SK-N-DZ (cell line): Measurements from ENCODE around the gene TAF1B.
A peak's percentile ranks its signal among the peaks of the same experiment; 100 is the strongest.

Source experiments
- DNase-seq: peaks from one replicate; pipeline ENCODE4 v3.0.0-alpha.2; 2015; ENCODE audit warnings: low spot score

TAF1B gene

GRCh38 chr2:9939587-9940485, 96.6 kb downstream of the TAF1B start:
- DNase-seq = no peak

GRCh38 chr2:9941196-9941995, 98.1 kb downstream of the TAF1B start:
- DNase-seq = no peak

- no peak for DNase-seq
Observed at GRCh38 chr2:9941996-9942390, 98.7 kb downstream of the TAF1B start.

GRCh38 chr2:9944330-9944758, 101.1 kb downstream of the TAF1B start:
- DNase-seq = no peak

- no peak for DNase-seq
Observed at GRCh38 chr2:9945596-9945995, 102.3 kb downstream of the TAF1B start.

GRCh38 chr2:9946076-9946475, 102.8 kb downstream of the TAF1B start:
- DNase-seq = no peak

- DNase-seq = no peak
Observed at GRCh38 chr2:9946818-9947217, 103.5 kb downstream of the TAF1B start.

- no peak for DNase-seq
Observed at GRCh38 chr2:9948721-9949120, 105.4 kb downstream of the TAF1B start.

- DNase-seq = no peak
Observed at GRCh38 chr2:9949239-9949991, 106.1 kb downstream of the TAF1B start.

GRCh38 chr2:9949992-9950520, 106.8 kb downstream of the TAF1B start:
- no peak for DNase-seq

- peak; percentile 30 for DNase-seq
Observed at GRCh38 chr2:9950521-9951271, 107.4 kb downstream of the TAF1B start.

- DNase-seq = no peak
Observed at GRCh38 chr2:9951272-9951521, 107.9 kb downstream of the TAF1B start.

- DNase-seq = peak; percentile 87
Observed at GRCh38 chr2:9951522-9952285, 108.4 kb downstream of the TAF1B start, which contains the start of gene GRHL1. GRHL1 (plus strand) TSS chr2:9951693; CDS start chr2:9951834, 141 bp downstream.

- no peak for DNase-seq
Observed at GRCh38 chr2:9952286-9952737, 109.0 kb downstream of the TAF1B start.

- no peak for DNase-seq
Observed at GRCh38 chr2:9952856-9953503, 109.7 kb downstream of the TAF1B start.

GRCh38 chr2:9954136-9954535, 110.9 kb downstream of the TAF1B start:
- DNase-seq = no peak

GRCh38 chr2:9958057-9958456, 114.8 kb downstream of the TAF1B start:
- no peak for DNase-seq

- no peak for DNase-seq
Observed at GRCh38 chr2:9959262-9959661, 116.0 kb downstream of the TAF1B start.

- no peak for DNase-seq
Observed at GRCh38 chr2:9961013-9961412, 117.7 kb downstream of the TAF1B start.
